Measurements from ENCODE around the gene MAP3K7. TPM values are rescaled to one million over a fixed set of nuclear protein-coding genes. Genes with fewer than 3 reads are reported as not detected.
A peak's percentile ranks its signal among the peaks of the same experiment; 100 is the strongest.

The MAP3K7 gene
- total RNA-seq = 22.6 and 26.5 TPM in 2 replicates

GRCh38 chr6:90586836-90587638, at the start of gene MAP3K7:
Gene MAP3K7, minus strand, starts transcription at chr6:90587072. Its CDS starts 189 bp downstream, at chr6:90586883.
- no peak for TF ChIP-seq CTCF (IDR thresholded peaks at IDR 0.05; ENCODE audit: insufficient read depth, low read length, poor library complexity, severe bottlenecking)
- H3K4me3 ChIP-seq (ENCODE audit: low read depth, low read length) = peak within 1 kb of the TSS; percentile 78
- peak; percentile 87 for DNase-seq (ENCODE audit: low read depth)
- no peaks in the 10 kb centered on the region for H3K36me3 ChIP-seq (ENCODE audit: control insufficient read depth, insufficient read depth, low read length)
- H3K27me3 ChIP-seq (ENCODE audit: control insufficient read depth, insufficient read depth, low read length) = no peaks in the 10 kb centered on the region

GRCh38 chr6:90631046-90631445, 44.2 kb upstream of the MAP3K7 start:
- no peak for DNase-seq (ENCODE audit: low read depth)
- no peak for TF ChIP-seq CTCF (IDR thresholded peaks at IDR 0.05; ENCODE audit: insufficient read depth, low read length, poor library complexity, severe bottlenecking)
- H3K4me3 ChIP-seq (ENCODE audit: low read depth, low read length) = no peak overlapping the region
- no peaks in the 10 kb centered on the region for H3K27me3 ChIP-seq (ENCODE audit: control insufficient read depth, insufficient read depth, low read length)
- H3K36me3 ChIP-seq (ENCODE audit: control insufficient read depth, insufficient read depth, low read length) = no peaks in the 10 kb centered on the region

- Histone ChIP-seq H3K4me3 (ENCODE audit: low read depth, low read length) (no peak overlapping the region), H3K27me3 (ENCODE audit: control insufficient read depth, insufficient read depth, low read length) (peaks cover 7% of the 10 kb centered on the region), H3K36me3 (ENCODE audit: control insufficient read depth, insufficient read depth, low read length) (no peaks in the 10 kb centered on the region)
- no peak for TF ChIP-seq CTCF (IDR thresholded peaks at IDR 0.05; ENCODE audit: insufficient read depth, low read length, poor library complexity, severe bottlenecking)
- DNase-seq (ENCODE audit: low read depth) = no peak
These were observed 34.7 kb upstream of the MAP3K7 start for GRCh38 chr6:90621581-90621980.

- Histone ChIP-seq H3K36me3 (ENCODE audit: control insufficient read depth, insufficient read depth, low read length) (no peaks in the 10 kb centered on the region), H3K4me3 (ENCODE audit: low read depth, low read length) (no peak overlapping the region), H3K27me3 (ENCODE audit: control insufficient read depth, insufficient read depth, low read length) (peaks cover 10% of the 10 kb centered on the region)
- TF ChIP-seq CTCF (IDR thresholded peaks at IDR 0.05; ENCODE audit: insufficient read depth, low read length, poor library complexity, severe bottlenecking) = no peak
- no peak for DNase-seq (ENCODE audit: low read depth)
These were observed 32.3 kb upstream of the MAP3K7 start for GRCh38 chr6:90619221-90619620.

GRCh38 chr6:90612313-90612680, 25.4 kb upstream of the MAP3K7 start:
- Histone ChIP-seq H3K36me3 (ENCODE audit: control insufficient read depth, insufficient read depth, low read length) (no peaks in the 10 kb centered on the region), H3K4me3 (ENCODE audit: low read depth, low read length) (no peak overlapping the region), H3K27me3 (ENCODE audit: control insufficient read depth, insufficient read depth, low read length) (peaks cover 18% of the 10 kb centered on the region)
- no peak for TF ChIP-seq CTCF (IDR thresholded peaks at IDR 0.05; ENCODE audit: insufficient read depth, low read length, poor library complexity, severe bottlenecking)
- DNase-seq (ENCODE audit: low read depth) = no peak
